HEK293 (cell line): ENCODE results near the gene SLC25A24.
"Not testable (repeated sequence)": the region's sequence is repeated elsewhere in the genome, so short reads cannot be mapped to it uniquely, and the experiment has no call there.

ENCODE experiments used
- CTCF ChIA-PET: fragments of 350-600 bp; formaldehyde crosslinking; extraction: SDS; loops from one replicate; lab custom pipeline; 2021; ENCODE audit warnings: antibody characterized with exemption; lab: Yijun Ruan, JAX
- POLR2A ChIA-PET: fragments of 300-600 bp; formaldehyde crosslinking; extraction: SDS; loops from one replicate; lab custom pipeline; 2020; ENCODE audit warnings: antibody characterized with exemption, inconsistent platforms; lab: Yijun Ruan, JAX
- H3K27ac ChIP-seq: fragments of 200-500 bp; sonication (Bioruptor generic); 2 replicates; pipeline ENCODE4 v1.5.1; 2014; ENCODE audit warnings: low read depth, low read length, control low read depth, inconsistent platforms; ENCODE audit errors: extremely low read depth
- H3K36me3 ChIP-seq, 2 experiments: fragments of 200-500 bp in 1 of 2; sonication (Bioruptor generic) in 1 of 2; 1 replicate in 1 of 2; 2 replicates in 1 of 2; pipeline ENCODE4 v1.5.1; 2014 to 2017; ENCODE audit warnings: inconsistent platforms in 2 of 2, low read length in 2 of 2; ENCODE audit not compliant: control insufficient read depth in 2 of 2, insufficient read depth in 1 of 2
- H3K4me1 ChIP-seq: fragments of 200-500 bp; sonication (Bioruptor generic); 2 replicates; pipeline ENCODE4 v1.5.1; 2014; ENCODE audit warnings: mild to moderate bottlenecking, low read length, inconsistent platforms; ENCODE audit not compliant: control insufficient read depth, insufficient read depth
- H3K4me3 ChIP-seq: 2 replicates; pipeline ENCODE4 v1.5.1; 2011; ENCODE audit warnings: low read depth, mild to moderate bottlenecking, control low read depth, low read length, moderate library complexity
- H3K9me3 ChIP-seq: fragments of 200-500 bp; sonication (Bioruptor generic); 2 replicates; pipeline ENCODE4 v1.5.1; 2014; ENCODE audit warnings: low read depth, low read length, inconsistent platforms; ENCODE audit not compliant: control insufficient read depth, insufficient read depth
- PRDM10 ChIP-seq: fragments of 450-650 bp; formaldehyde crosslinking; IDR thresholded peaks from 2 replicates; pipeline ENCODE4 v1.5.1; 2016; ENCODE audit warnings: missing biosample characterization, missing genetic modification characterization

Gene SLC25A24

GRCh38 chr1:108232183-108232582, 32.0 kb upstream of the SLC25A24 start:
- POLR2A ChIA-PET, H3K4me1 ChIP-seq: not testable (repeated sequence)

GRCh38 chr1:108229976-108230375, 29.8 kb upstream of the SLC25A24 start:
- H3K9me3 ChIP-seq: not testable (repeated sequence)

More at GRCh38 chr1:108232183-108232582, 32.0 kb upstream of the SLC25A24 start:
- H3K36me3 ChIP-seq, H3K27ac ChIP-seq, CTCF ChIA-PET, H3K4me3 ChIP-seq, H3K9me3 ChIP-seq: not testable (repeated sequence)

GRCh38 chr1:108227772-108228171, 27.6 kb upstream of the SLC25A24 start:
- POLR2A ChIA-PET, H3K9me3 ChIP-seq, H3K4me1 ChIP-seq, H3K27ac ChIP-seq, H3K4me3 ChIP-seq, CTCF ChIA-PET, H3K36me3 ChIP-seq: not testable (repeated sequence)

More at GRCh38 chr1:108229976-108230375, 29.8 kb upstream of the SLC25A24 start:
- H3K27ac ChIP-seq, POLR2A ChIA-PET, H3K4me3 ChIP-seq, H3K4me1 ChIP-seq, H3K36me3 ChIP-seq, CTCF ChIA-PET: not testable (repeated sequence)

GRCh38 chr1:108226855-108227254, 26.7 kb upstream of the SLC25A24 start:
- H3K4me1 ChIP-seq, H3K9me3 ChIP-seq, H3K27ac ChIP-seq, CTCF ChIA-PET, H3K36me3 ChIP-seq, H3K4me3 ChIP-seq, POLR2A ChIA-PET: not testable (repeated sequence)

- CTCF ChIA-PET, POLR2A ChIA-PET, H3K4me3 ChIP-seq, H3K4me1 ChIP-seq, H3K27ac ChIP-seq, H3K9me3 ChIP-seq, H3K36me3 ChIP-seq: not testable (repeated sequence)
These were observed 23.1 kb upstream of the SLC25A24 start for GRCh38 chr1:108223226-108223625.

- H3K4me1 ChIP-seq, H3K27ac ChIP-seq, H3K9me3 ChIP-seq, H3K36me3 ChIP-seq, CTCF ChIA-PET, POLR2A ChIA-PET, H3K4me3 ChIP-seq: not testable (repeated sequence)
- TF ChIP-seq PRDM10 (tag by site-specific recombination): 0 out of 2 replicates have a peak, but pooled peaks have one; percentile 21
These were observed 17.5 kb upstream of the SLC25A24 start for GRCh38 chr1:108217515-108218174.

GRCh38 chr1:108217007-108217406, 16.9 kb upstream of the SLC25A24 start:
- H3K36me3 ChIP-seq, CTCF ChIA-PET, H3K4me1 ChIP-seq, H3K27ac ChIP-seq, H3K4me3 ChIP-seq, H3K9me3 ChIP-seq: not testable (repeated sequence)
- POLR2A ChIA-PET: interaction anchor here (0.7 kb wide), 1 partner anchor 16 kb away, joined by 3 read pairs; the partner anchor contains the start of gene SLC25A24

- H3K27ac ChIP-seq, H3K36me3 ChIP-seq, H3K9me3 ChIP-seq, H3K4me3 ChIP-seq, H3K4me1 ChIP-seq, CTCF ChIA-PET: not testable (repeated sequence)
- POLR2A ChIA-PET: interaction anchor here (0.7 kb wide), 1 partner anchor 16 kb away, joined by 3 read pairs; the partner anchor contains the start of gene SLC25A24
These were observed 16.1 kb upstream of the SLC25A24 start for GRCh38 chr1:108216028-108216890.
